ENCODE data around the gene SYTL5. TPM values are rescaled to one million over a fixed set of nuclear protein-coding genes. Genes with fewer than 3 reads are reported as not detected.

The SYTL5 gene
- total and polyA plus RNA-seq, 10 donors, result 0.15 TPM; not detected in 9

DNA sequence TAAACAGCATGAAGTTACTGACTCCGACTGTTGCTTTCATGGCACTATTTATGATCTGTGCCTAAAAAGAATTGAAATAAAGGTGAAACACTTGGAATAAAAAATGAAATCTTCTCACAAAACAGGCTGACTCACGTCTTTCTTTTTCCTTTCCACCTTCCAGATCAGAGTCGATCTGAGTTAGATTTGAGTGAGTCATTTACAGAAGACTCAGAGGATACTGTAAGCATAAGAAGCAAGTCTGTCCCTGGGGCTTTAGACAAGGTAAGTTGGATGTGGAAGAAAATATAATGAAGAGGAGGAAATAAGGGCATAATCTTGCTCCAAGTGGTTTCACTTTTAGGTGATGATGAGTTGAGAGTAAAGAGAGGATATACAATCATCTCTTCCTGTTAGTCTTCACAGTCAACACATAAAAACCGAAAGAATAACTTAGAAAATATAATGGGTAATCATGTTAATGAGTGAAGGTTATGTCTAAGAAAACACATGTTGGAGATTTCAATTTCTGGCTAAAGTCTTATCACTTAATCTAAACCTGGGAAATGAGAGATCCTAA lies 89.7 kb downstream of the SYTL5 start:
- no peak for DNase-seq
- Histone ChIP-seq H3K9me3 (peaks cover 0 to 26% (median 14%) of the 10 kb centered on the region in 8 donors), H3K4me3 (no peak overlapping the region), H3K27ac (no peak overlapping the region), H3K27me3 (replicated peaks in 1 of 7) (peaks cover 0 to 13% (median 0%) of the 10 kb centered on the region in 7 donors), H3K4me1 (no peaks in the 10 kb centered on the region), H3K36me3 (no peaks in the 10 kb centered on the region)
- intact Hi-C loops (cut with DNase I; ENCODE audit: low total_unique reads), result no loop called here
- no peak for TF ChIP-seq POLR2AphosphoS5 (IDR thresholded peaks at IDR 0.05)
- TF ChIP-seq POLR2A (IDR thresholded peaks at IDR 0.05), result no peak
- no peak for TF ChIP-seq CTCF (IDR thresholded peaks at IDR 0.05 in 8 of 11, conservative IDR thresholded peaks at IDR 0.05 in 3 of 11)
- WGBS, 5 donors, result 61 to 83% (median 72%) methylated on average over 4 of the region's 4 CpGs

GRCh38 chrX:38099688-38100087 lies 93.3 kb downstream of the SYTL5 start:
- H3K36me3 ChIP-seq, result no peaks in the 10 kb centered on the region
- no peak overlapping the region for H3K4me3 ChIP-seq
- TF ChIP-seq POLR2A (IDR thresholded peaks at IDR 0.05) (no peak), POLR2AphosphoS5 (IDR thresholded peaks at IDR 0.05) (no peak), CTCF (IDR thresholded peaks at IDR 0.05 in 8 of 11, conservative IDR thresholded peaks at IDR 0.05 in 3 of 11) (no peak)
- peaks cover 0 to 26% (median 14%) of the 10 kb centered on the region in 8 donors for H3K9me3 ChIP-seq
- H3K27me3 ChIP-seq (replicated peaks in 1 of 7), result no peaks in the 10 kb centered on the region
- DNase-seq, result no peak
- H3K27ac ChIP-seq, result no peak overlapping the region
- no peaks in the 10 kb centered on the region for H3K4me1 ChIP-seq
- intact Hi-C loops (cut with DNase I; ENCODE audit: low total_unique reads), result no loop called here

GRCh38 chrX:38102240-38102639 lies 95.9 kb downstream of the SYTL5 start:
- no peak for TF ChIP-seq CTCF (IDR thresholded peaks at IDR 0.05 in 8 of 11, conservative IDR thresholded peaks at IDR 0.05 in 3 of 11)
- no peak for TF ChIP-seq POLR2AphosphoS5 (IDR thresholded peaks at IDR 0.05)
- TF ChIP-seq POLR2A (IDR thresholded peaks at IDR 0.05), result no peak
- WGBS, 5 donors, result 56 to 89% (median 84%) methylated on average over 2 of the region's 2 CpGs
- no peaks in the 10 kb centered on the region for H3K36me3 ChIP-seq
- H3K9me3 ChIP-seq, result peaks cover 0 to 26% (median 14%) of the 10 kb centered on the region in 8 donors
- no peaks in the 10 kb centered on the region for H3K4me1 ChIP-seq
- H3K27ac ChIP-seq, result no peak overlapping the region
- intact Hi-C loops (cut with DNase I; ENCODE audit: low total_unique reads), result no loop called here
- DNase-seq, result no peak
- peaks cover 0 to 2% (median 0%) of the 10 kb centered on the region in 7 donors for H3K27me3 ChIP-seq (replicated peaks in 1 of 7)
- no peak overlapping the region for H3K4me3 ChIP-seq

GRCh38 chrX:38102875-38103274 lies 96.5 kb downstream of the SYTL5 start:
- 74 to 93% (median 80%) methylated on average over 1 of the region's 1 CpG for WGBS, 5 donors
- intact Hi-C loops (cut with DNase I; ENCODE audit: low total_unique reads), result no loop called here
- DNase-seq, result no peak
- Histone ChIP-seq H3K27ac (no peak overlapping the region), H3K27me3 (replicated peaks in 1 of 7) (peaks cover 0 to 6% (median 0%) of the 10 kb centered on the region in 7 donors), H3K36me3 (no peaks in the 10 kb centered on the region), H3K9me3 (peaks cover 0 to 26% (median 14%) of the 10 kb centered on the region in 8 donors), H3K4me3 (no peak overlapping the region), H3K4me1 (no peaks in the 10 kb centered on the region)
- TF ChIP-seq POLR2AphosphoS5 (IDR thresholded peaks at IDR 0.05) (no peak), POLR2A (IDR thresholded peaks at IDR 0.05) (no peak), CTCF (IDR thresholded peaks at IDR 0.05 in 8 of 11, conservative IDR thresholded peaks at IDR 0.05 in 3 of 11) (no peak)
